ENCODE measurements around the gene KCNJ12.
A peak's percentile ranks its signal among the peaks of the same experiment; 100 is the strongest.
"Not testable (repeated sequence)": the region's sequence is repeated elsewhere in the genome, so short reads cannot be mapped to it uniquely, and the experiment has no call there.

KCNJ12 gene

GRCh38 chr17:21408766-21409300 is 32.7 kb downstream of the KCNJ12 start:
- H3K27ac ChIP-seq (ENCODE audit: extremely low read depth, low read depth, low read length); POLR2A ChIA-PET; H3K4me3 ChIP-seq (ENCODE audit: low read depth, low read length); H3K9me3 ChIP-seq (ENCODE audit: control insufficient read depth, insufficient read depth, low read depth, low read length); H3K36me3 ChIP-seq (ENCODE audit: control insufficient read depth in 2 of 2, insufficient read depth in 1 of 2, low read length in 2 of 2); H3K4me1 ChIP-seq (ENCODE audit: control insufficient read depth, insufficient read depth, low read length); CTCF ChIA-PET: not testable (repeated sequence)
- TF ChIP-seq EGR2 (tag by site-specific recombination; IDR thresholded peaks at IDR 0.05; ENCODE audit: low read depth) (peak; percentile 98), SCRT2 (tag by site-specific recombination; IDR thresholded peaks at IDR 0.05) (peak; percentile 96), SCRT1 (tag by site-specific recombination; IDR thresholded peaks at IDR 0.05; ENCODE audit: borderline replicate concordance) (peak; percentile 94), ZFHX2 (tag by site-specific recombination; conservative IDR thresholded peaks at IDR 0.05) (peak; percentile 72)

- H3K36me3 ChIP-seq (ENCODE audit: control insufficient read depth in 2 of 2, insufficient read depth in 1 of 2, low read length in 2 of 2); POLR2A ChIA-PET; H3K9me3 ChIP-seq (ENCODE audit: control insufficient read depth, insufficient read depth, low read depth, low read length); H3K4me1 ChIP-seq (ENCODE audit: control insufficient read depth, insufficient read depth, low read length); H3K27ac ChIP-seq (ENCODE audit: extremely low read depth, low read depth, low read length); CTCF ChIA-PET; H3K4me3 ChIP-seq (ENCODE audit: low read depth, low read length): not testable (repeated sequence)
Observed at GRCh38 chr17:21409388-21409787, 33.2 kb downstream of the KCNJ12 start.

- H3K9me3 ChIP-seq (ENCODE audit: control insufficient read depth, insufficient read depth, low read depth, low read length); H3K4me3 ChIP-seq (ENCODE audit: low read depth, low read length); POLR2A ChIA-PET; H3K27ac ChIP-seq (ENCODE audit: extremely low read depth, low read depth, low read length); H3K36me3 ChIP-seq (ENCODE audit: control insufficient read depth in 2 of 2, insufficient read depth in 1 of 2, low read length in 2 of 2); CTCF ChIA-PET; H3K4me1 ChIP-seq (ENCODE audit: control insufficient read depth, insufficient read depth, low read length): not testable (repeated sequence)
Observed at GRCh38 chr17:21409971-21410370, 33.8 kb downstream of the KCNJ12 start.

- CTCF ChIA-PET; H3K9me3 ChIP-seq (ENCODE audit: control insufficient read depth, insufficient read depth, low read depth, low read length); POLR2A ChIA-PET; H3K4me1 ChIP-seq (ENCODE audit: control insufficient read depth, insufficient read depth, low read length); H3K27ac ChIP-seq (ENCODE audit: extremely low read depth, low read depth, low read length); H3K4me3 ChIP-seq (ENCODE audit: low read depth, low read length); H3K36me3 ChIP-seq (ENCODE audit: control insufficient read depth in 2 of 2, insufficient read depth in 1 of 2, low read length in 2 of 2): not testable (repeated sequence)
Observed at GRCh38 chr17:21410371-21410770, 34.2 kb downstream of the KCNJ12 start.

- 0 out of 2 replicates have a peak, but pooled peaks have one; percentile 8 for TF ChIP-seq GLIS1 (tag by site-specific recombination; IDR thresholded peaks at IDR 0.05)
Observed at GRCh38 chr17:21410906-21411678, 34.9 kb downstream of the KCNJ12 start.

GRCh38 chr17:21411679-21412205 is 35.6 kb downstream of the KCNJ12 start:
- POLR2A ChIA-PET; CTCF ChIA-PET; H3K27ac ChIP-seq (ENCODE audit: extremely low read depth, low read depth, low read length): not testable (repeated sequence)

More at GRCh38 chr17:21410906-21411678, 34.9 kb downstream of the KCNJ12 start:
- H3K36me3 ChIP-seq (ENCODE audit: control insufficient read depth in 2 of 2, insufficient read depth in 1 of 2, low read length in 2 of 2); H3K9me3 ChIP-seq (ENCODE audit: control insufficient read depth, insufficient read depth, low read depth, low read length); POLR2A ChIA-PET; H3K27ac ChIP-seq (ENCODE audit: extremely low read depth, low read depth, low read length); CTCF ChIA-PET; H3K4me3 ChIP-seq (ENCODE audit: low read depth, low read length); H3K4me1 ChIP-seq (ENCODE audit: control insufficient read depth, insufficient read depth, low read length): not testable (repeated sequence)

GRCh38 chr17:21412207-21412681 is 36.1 kb downstream of the KCNJ12 start:
- POLR2A ChIA-PET, CTCF ChIA-PET: not testable (repeated sequence)

More at GRCh38 chr17:21411679-21412205, 35.6 kb downstream of the KCNJ12 start:
- not testable (repeated sequence) for H3K4me1 ChIP-seq (ENCODE audit: control insufficient read depth, insufficient read depth, low read length); H3K36me3 ChIP-seq (ENCODE audit: control insufficient read depth in 2 of 2, insufficient read depth in 1 of 2, low read length in 2 of 2); H3K9me3 ChIP-seq (ENCODE audit: control insufficient read depth, insufficient read depth, low read depth, low read length); H3K4me3 ChIP-seq (ENCODE audit: low read depth, low read length)

More at GRCh38 chr17:21412207-21412681, 36.1 kb downstream of the KCNJ12 start:
- H3K36me3 ChIP-seq (ENCODE audit: control insufficient read depth in 2 of 2, insufficient read depth in 1 of 2, low read length in 2 of 2); H3K27ac ChIP-seq (ENCODE audit: extremely low read depth, low read depth, low read length); H3K4me3 ChIP-seq (ENCODE audit: low read depth, low read length); H3K9me3 ChIP-seq (ENCODE audit: control insufficient read depth, insufficient read depth, low read depth, low read length); H3K4me1 ChIP-seq (ENCODE audit: control insufficient read depth, insufficient read depth, low read length): not testable (repeated sequence)
